Measurements from ENCODE around the gene WASHC1.
"Not testable (repeated sequence)": the region's sequence is repeated elsewhere in the genome, so short reads cannot be mapped to it uniquely, and the experiment has no call there.

WASHC1 gene

DNA sequence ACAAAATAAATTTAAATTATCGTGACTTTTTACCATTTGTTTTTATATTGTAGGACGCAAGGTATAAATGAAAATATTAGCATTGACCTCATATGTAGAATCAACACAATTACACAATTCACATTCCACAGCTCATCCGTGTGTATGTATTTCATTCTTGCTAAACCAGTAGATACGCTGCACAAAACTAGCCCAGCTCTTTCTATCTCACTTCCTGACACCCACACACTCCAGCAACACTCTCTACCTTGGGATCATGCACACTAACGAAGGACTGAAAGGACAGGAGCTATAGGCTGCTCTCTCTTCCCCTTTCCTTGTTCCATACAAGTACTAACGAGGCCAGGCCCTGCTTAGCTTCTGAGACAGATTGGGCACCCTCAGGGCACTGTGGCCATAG, 16.9 kb upstream of the WASHC1 start:
- not testable (repeated sequence) for H3K27me3 ChIP-seq (ENCODE audit: insufficient read depth, low read depth); H3K27ac ChIP-seq; H3K4me1 ChIP-seq (ENCODE audit: low read depth, poor library complexity, severe bottlenecking); H4K20me1 ChIP-seq (ENCODE audit: insufficient read depth); H3K9ac ChIP-seq; H3K36me3 ChIP-seq (ENCODE audit: insufficient read depth); H3K4me2 ChIP-seq; H3K4me3 ChIP-seq (IDR thresholded peaks at IDR 0.05; ENCODE audit: insufficient read depth, low read depth, low read length); H2AFZ ChIP-seq (ENCODE audit: low read depth); H3K79me2 ChIP-seq (ENCODE audit: insufficient read depth, low read depth)

DNA sequence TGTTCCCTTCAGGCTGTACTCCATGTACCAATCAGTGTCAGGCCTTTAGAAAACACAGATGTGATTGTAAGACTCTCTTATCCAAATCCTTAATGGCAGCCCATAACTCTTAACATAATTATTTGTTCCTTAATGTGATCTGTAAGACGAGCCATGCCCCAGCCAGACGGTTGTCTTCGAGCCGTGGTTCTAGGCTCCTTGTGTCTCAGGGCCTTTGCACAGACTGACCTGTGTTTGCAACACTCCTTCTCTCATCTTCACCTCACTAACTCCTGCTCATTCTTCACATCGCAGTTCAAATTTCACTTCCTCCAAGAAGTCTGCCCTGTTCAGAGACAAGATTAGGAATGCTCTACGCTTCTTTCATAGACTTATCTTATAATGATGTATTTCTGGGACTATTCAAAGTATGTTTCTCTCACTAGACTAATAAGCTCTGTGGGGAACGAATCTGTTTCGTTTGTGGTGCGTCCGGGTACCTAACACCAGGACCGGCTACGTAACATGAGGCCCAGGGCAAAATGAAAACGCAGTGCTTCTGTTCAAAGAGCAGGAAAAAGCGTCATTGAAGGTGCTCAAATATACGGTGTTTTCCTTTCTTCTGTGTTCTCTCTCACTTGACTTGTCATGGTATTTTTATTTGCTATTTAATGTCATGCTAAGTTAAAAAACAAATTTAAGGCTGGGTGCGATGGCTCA, 16.1 kb upstream of the WASHC1 start:
- not testable (repeated sequence) for H3K9ac ChIP-seq; H3K27me3 ChIP-seq (ENCODE audit: insufficient read depth, low read depth); H3K4me3 ChIP-seq (IDR thresholded peaks at IDR 0.05; ENCODE audit: insufficient read depth, low read depth, low read length); H3K27ac ChIP-seq; H3K36me3 ChIP-seq (ENCODE audit: insufficient read depth); H3K79me2 ChIP-seq (ENCODE audit: insufficient read depth, low read depth); H2AFZ ChIP-seq (ENCODE audit: low read depth); H3K4me2 ChIP-seq; H3K4me1 ChIP-seq (ENCODE audit: low read depth, poor library complexity, severe bottlenecking); H4K20me1 ChIP-seq (ENCODE audit: insufficient read depth)

DNA sequence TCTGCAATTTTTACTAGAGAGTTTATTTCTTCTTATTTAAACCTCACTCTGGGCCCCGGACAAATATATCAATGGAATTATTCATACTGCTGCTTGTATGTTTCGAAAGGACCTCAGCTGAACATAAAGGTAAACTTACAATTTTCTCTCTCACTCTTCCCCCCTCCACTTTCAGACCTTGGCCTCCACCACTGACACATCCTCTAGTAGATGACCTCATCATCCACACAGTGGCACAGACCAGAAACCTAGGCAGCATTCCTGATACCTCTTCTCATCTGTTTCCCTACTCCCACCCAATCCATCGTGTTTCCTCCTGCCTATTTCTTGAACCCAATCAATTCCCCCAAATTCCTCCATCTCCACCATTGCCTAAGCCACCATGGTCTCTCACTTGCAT, 15.2 kb upstream of the WASHC1 start:
- H3K27me3 ChIP-seq (ENCODE audit: insufficient read depth, low read depth); H3K36me3 ChIP-seq (ENCODE audit: insufficient read depth); H3K79me2 ChIP-seq (ENCODE audit: insufficient read depth, low read depth); H4K20me1 ChIP-seq (ENCODE audit: insufficient read depth); H2AFZ ChIP-seq (ENCODE audit: low read depth); H3K4me2 ChIP-seq; H3K4me1 ChIP-seq (ENCODE audit: low read depth, poor library complexity, severe bottlenecking); H3K4me3 ChIP-seq (IDR thresholded peaks at IDR 0.05; ENCODE audit: insufficient read depth, low read depth, low read length); H3K9ac ChIP-seq; H3K27ac ChIP-seq: not testable (repeated sequence)

DNA sequence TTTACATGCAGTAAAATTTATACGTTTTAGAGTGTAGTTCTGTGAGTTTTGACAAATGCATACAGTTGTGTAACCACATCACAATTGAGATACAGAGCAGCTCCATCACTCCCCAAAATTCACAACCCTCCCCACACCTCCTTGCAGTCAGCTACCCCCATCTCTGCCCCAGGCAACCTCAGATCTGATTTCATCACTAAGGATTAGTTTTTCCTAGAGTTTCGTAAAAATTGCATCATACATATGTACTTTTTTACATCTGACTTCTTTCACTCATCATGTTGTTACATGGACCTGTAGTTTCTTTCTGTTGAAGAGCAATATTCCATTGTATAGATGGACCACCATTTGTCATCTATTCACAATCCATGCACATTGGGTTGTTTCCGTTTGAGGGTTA, 14.4 kb upstream of the WASHC1 start:
- not testable (repeated sequence) for H3K27ac ChIP-seq; H3K4me3 ChIP-seq (IDR thresholded peaks at IDR 0.05; ENCODE audit: insufficient read depth, low read depth, low read length); H4K20me1 ChIP-seq (ENCODE audit: insufficient read depth); H3K79me2 ChIP-seq (ENCODE audit: insufficient read depth, low read depth); H3K4me1 ChIP-seq (ENCODE audit: low read depth, poor library complexity, severe bottlenecking); H3K9ac ChIP-seq; H3K27me3 ChIP-seq (ENCODE audit: insufficient read depth, low read depth); H3K4me2 ChIP-seq; H3K36me3 ChIP-seq (ENCODE audit: insufficient read depth); H2AFZ ChIP-seq (ENCODE audit: low read depth)

DNA sequence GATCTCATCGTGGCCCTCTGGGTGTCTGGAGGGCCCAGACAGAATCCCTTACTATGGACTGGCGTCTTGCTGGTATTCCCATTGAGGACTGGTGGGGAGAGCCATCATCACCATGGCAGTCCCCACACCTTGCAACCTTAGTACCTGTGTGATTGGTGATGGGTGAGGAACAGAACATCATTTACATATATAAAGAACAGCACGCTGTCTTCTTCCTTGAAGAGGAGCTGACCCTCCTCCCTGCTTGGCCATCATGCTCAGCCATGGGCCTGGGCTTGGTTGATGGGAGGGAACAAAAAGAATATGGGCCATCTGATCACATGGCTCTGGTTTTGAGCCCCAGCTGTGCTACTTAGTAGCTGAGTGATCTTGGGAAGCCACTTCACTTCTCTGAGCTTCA, 13.9 kb upstream of the WASHC1 start:
- not testable (repeated sequence) for H3K79me2 ChIP-seq (ENCODE audit: insufficient read depth, low read depth); H3K27me3 ChIP-seq (ENCODE audit: insufficient read depth, low read depth); H3K9ac ChIP-seq; H3K27ac ChIP-seq; H4K20me1 ChIP-seq (ENCODE audit: insufficient read depth); H3K4me3 ChIP-seq (IDR thresholded peaks at IDR 0.05; ENCODE audit: insufficient read depth, low read depth, low read length); H3K36me3 ChIP-seq (ENCODE audit: insufficient read depth); H2AFZ ChIP-seq (ENCODE audit: low read depth); H3K4me2 ChIP-seq; H3K4me1 ChIP-seq (ENCODE audit: low read depth, poor library complexity, severe bottlenecking)

DNA sequence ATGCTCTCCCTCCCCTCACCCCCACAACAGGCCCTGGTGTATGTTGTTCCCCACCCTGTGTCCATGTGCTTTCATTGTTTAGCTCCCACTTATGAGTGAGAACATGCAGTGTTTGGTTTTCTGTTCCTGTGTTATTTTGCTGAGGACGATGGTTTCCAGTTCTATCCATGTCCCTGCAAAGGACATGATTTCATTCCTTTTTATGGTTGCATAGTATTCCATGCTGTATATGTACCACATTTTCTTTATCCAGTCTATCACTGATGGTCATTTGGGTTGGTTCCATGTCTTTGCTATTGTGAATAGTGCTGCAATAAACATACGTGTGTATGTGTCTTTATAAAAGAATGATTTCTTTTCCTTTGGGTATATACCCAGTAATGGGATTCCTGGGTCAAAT, 12.6 kb upstream of the WASHC1 start:
- not testable (repeated sequence) for H2AFZ ChIP-seq (ENCODE audit: low read depth); H3K36me3 ChIP-seq (ENCODE audit: insufficient read depth); H3K4me3 ChIP-seq (IDR thresholded peaks at IDR 0.05; ENCODE audit: insufficient read depth, low read depth, low read length); H3K4me1 ChIP-seq (ENCODE audit: low read depth, poor library complexity, severe bottlenecking); H4K20me1 ChIP-seq (ENCODE audit: insufficient read depth); H3K27me3 ChIP-seq (ENCODE audit: insufficient read depth, low read depth); H3K27ac ChIP-seq; H3K79me2 ChIP-seq (ENCODE audit: insufficient read depth, low read depth); H3K9ac ChIP-seq; H3K4me2 ChIP-seq

DNA sequence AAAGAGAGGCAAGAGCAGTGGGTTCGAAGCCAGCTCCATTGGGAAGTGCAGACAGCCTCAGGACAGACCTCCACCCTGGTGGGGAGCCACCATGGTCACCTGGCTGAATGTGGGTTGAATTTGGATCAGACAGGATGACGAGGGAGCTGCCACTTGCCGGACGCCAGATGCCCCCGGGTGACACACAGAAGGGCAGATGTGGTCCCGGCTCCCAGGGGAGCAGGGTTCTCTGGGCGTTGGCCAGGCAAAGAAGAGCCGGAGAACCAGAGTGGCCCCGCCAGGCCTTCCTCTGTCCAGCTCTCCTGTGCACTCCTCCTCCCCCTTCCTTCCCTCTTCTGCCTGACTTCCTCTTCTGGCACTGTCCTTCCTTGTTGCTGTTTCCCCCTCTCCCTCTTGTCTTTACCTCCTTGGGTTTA, 12.0 kb upstream of the WASHC1 start:
- not testable (repeated sequence) for H3K79me2 ChIP-seq (ENCODE audit: insufficient read depth, low read depth); H3K27me3 ChIP-seq (ENCODE audit: insufficient read depth, low read depth); H3K4me2 ChIP-seq; H3K36me3 ChIP-seq (ENCODE audit: insufficient read depth); H3K4me1 ChIP-seq (ENCODE audit: low read depth, poor library complexity, severe bottlenecking); H3K4me3 ChIP-seq (IDR thresholded peaks at IDR 0.05; ENCODE audit: insufficient read depth, low read depth, low read length); H2AFZ ChIP-seq (ENCODE audit: low read depth); H3K9ac ChIP-seq; H3K27ac ChIP-seq; H4K20me1 ChIP-seq (ENCODE audit: insufficient read depth)

DNA sequence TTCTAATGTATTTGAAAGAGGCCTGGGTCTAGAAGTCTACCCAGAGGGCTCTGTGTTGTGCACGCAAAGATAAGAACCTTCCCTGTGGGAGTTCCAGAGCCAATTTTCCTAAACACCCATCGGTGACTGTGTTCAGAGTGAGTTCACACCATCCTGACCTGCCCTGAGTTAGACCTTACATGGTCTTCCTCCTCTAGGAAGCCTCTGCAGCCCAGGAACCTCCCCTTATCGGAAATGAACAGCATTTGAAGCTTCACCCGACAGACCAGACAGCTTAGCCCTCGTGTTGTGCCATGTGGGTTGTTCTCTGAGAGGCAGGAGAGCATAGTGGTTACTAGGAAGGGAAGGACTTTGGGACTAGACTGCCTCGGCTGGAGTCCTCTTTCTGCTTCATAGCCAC, 3.1 kb upstream of the WASHC1 start:
- not testable (repeated sequence) for H3K4me3 ChIP-seq (IDR thresholded peaks at IDR 0.05; ENCODE audit: insufficient read depth, low read depth, low read length); H4K20me1 ChIP-seq (ENCODE audit: insufficient read depth); H3K9ac ChIP-seq; H3K4me2 ChIP-seq; H3K4me1 ChIP-seq (ENCODE audit: low read depth, poor library complexity, severe bottlenecking); H3K27me3 ChIP-seq (ENCODE audit: insufficient read depth, low read depth); H3K27ac ChIP-seq; H2AFZ ChIP-seq (ENCODE audit: low read depth); H3K36me3 ChIP-seq (ENCODE audit: insufficient read depth); H3K79me2 ChIP-seq (ENCODE audit: insufficient read depth, low read depth)

DNA sequence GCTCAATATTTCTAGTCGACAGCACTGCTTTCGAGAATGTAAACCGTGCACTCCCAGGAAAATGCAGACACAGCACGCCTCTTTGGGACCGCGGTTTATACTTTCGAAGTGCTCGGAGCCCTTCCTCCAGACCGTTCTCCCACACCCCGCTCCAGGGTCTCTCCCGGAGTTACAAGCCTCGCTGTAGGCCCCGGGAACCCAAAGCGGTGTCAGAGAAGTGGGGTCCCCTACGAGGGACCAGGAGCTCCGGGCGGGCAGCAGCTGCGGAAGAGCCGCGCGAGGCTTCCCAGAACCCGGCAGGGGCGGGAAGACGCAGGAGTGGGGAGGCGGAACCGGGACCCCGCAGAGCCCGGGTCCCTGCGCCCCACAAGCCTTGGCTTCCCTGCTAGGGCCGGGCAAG, 481 bp downstream of the WASHC1 start:
- not testable (repeated sequence) for H3K4me1 ChIP-seq (ENCODE audit: low read depth, poor library complexity, severe bottlenecking); H2AFZ ChIP-seq (ENCODE audit: low read depth); H3K27ac ChIP-seq; H3K4me3 ChIP-seq (IDR thresholded peaks at IDR 0.05; ENCODE audit: insufficient read depth, low read depth, low read length); H3K27me3 ChIP-seq (ENCODE audit: insufficient read depth, low read depth); H3K36me3 ChIP-seq (ENCODE audit: insufficient read depth); H3K79me2 ChIP-seq (ENCODE audit: insufficient read depth, low read depth); H3K4me2 ChIP-seq; H4K20me1 ChIP-seq (ENCODE audit: insufficient read depth)
- peak overlapping the region; percentile 50; the same call in 1 of the 2 replicates for H3K9ac ChIP-seq

DNA sequence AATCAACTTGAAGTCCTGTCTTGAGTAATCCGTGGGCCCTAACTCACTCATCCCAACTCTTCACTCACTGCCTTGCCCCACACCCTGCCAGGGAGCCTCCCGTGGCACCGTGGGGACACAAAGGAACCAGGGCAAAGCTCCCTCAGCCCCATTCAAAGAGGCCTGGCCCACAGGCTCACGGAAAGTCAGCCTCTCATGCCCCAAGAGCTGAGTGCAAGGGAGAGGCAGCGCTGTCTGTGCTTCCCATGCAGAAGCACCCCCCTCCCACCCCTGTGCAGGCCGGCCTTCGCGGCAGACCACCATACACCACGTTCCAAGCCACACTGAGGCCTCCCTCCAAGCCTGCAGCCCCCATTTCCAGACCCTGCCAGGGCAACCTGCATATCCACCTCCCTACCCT, 7.6 kb downstream of the WASHC1 start:
- not testable (repeated sequence) for H3K27ac ChIP-seq; H3K9ac ChIP-seq; H4K20me1 ChIP-seq (ENCODE audit: insufficient read depth); H3K36me3 ChIP-seq (ENCODE audit: insufficient read depth); H3K4me3 ChIP-seq (IDR thresholded peaks at IDR 0.05; ENCODE audit: insufficient read depth, low read depth, low read length); H3K79me2 ChIP-seq (ENCODE audit: insufficient read depth, low read depth); H3K4me1 ChIP-seq (ENCODE audit: low read depth, poor library complexity, severe bottlenecking); H2AFZ ChIP-seq (ENCODE audit: low read depth); H3K4me2 ChIP-seq; H3K27me3 ChIP-seq (ENCODE audit: insufficient read depth, low read depth)

DNA sequence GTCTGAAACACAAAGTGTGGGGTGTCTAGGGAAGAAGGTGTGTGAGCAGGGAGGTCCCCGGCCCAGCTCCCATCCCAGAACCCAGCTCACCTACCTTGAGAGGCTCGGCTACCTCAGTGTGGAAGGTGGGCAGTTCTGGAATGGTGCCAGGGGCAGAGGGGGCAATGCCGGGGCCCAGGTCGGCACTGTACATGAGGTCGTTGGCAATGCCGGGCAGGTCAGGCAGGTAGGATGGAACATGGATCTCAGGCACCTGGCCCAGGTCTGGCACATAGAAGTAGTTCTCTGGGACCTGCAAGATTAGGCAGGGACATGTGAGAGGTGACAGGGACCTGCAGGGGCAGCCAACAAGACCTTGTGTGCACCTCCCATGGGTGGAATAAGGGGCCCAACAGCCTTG, 12.4 kb downstream of the WASHC1 start:
- H4K20me1 ChIP-seq (ENCODE audit: insufficient read depth); H2AFZ ChIP-seq (ENCODE audit: low read depth); H3K4me1 ChIP-seq (ENCODE audit: low read depth, poor library complexity, severe bottlenecking): not testable (repeated sequence)

More for the DNA sequence above, 12.4 kb downstream of the WASHC1 start:
- H3K9ac ChIP-seq; H3K4me2 ChIP-seq; H3K79me2 ChIP-seq (ENCODE audit: insufficient read depth, low read depth); H3K4me3 ChIP-seq (IDR thresholded peaks at IDR 0.05; ENCODE audit: insufficient read depth, low read depth, low read length); H3K36me3 ChIP-seq (ENCODE audit: insufficient read depth); H3K27me3 ChIP-seq (ENCODE audit: insufficient read depth, low read depth); H3K27ac ChIP-seq: not testable (repeated sequence)

All from KMS-11 (cell line).